Measurements from ENCODE around the gene POLR1G.
"Not testable (repeated sequence)": the region's sequence is repeated elsewhere in the genome, so short reads cannot be mapped to it uniquely, and the experiment has no call there.

Gene POLR1G

DNA sequence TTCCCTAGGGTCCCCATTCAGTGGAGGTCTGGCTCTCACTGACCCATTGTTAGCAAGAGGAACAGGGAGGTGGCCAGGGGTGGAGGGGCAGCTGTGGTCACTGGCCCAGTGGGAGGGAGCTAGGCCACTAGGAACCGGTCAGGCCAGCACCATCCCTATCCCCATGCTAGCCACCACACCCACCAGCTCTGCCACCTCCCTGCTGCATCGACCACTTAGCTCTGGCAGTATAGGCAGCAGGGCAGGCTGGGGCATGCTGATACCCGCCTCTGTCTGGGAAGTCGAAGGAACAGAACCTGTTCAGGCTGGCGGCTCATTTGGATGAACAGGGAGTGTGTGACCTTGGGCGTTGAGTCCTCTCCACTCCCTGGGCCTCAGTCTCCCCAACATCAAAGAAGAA is 6.3 kb upstream of the POLR1G start:
- DNase-seq, result no peak

GRCh38 chr19:45401815-45402214 is 4.6 kb upstream of the POLR1G start:
- no peak for DNase-seq

DNA sequence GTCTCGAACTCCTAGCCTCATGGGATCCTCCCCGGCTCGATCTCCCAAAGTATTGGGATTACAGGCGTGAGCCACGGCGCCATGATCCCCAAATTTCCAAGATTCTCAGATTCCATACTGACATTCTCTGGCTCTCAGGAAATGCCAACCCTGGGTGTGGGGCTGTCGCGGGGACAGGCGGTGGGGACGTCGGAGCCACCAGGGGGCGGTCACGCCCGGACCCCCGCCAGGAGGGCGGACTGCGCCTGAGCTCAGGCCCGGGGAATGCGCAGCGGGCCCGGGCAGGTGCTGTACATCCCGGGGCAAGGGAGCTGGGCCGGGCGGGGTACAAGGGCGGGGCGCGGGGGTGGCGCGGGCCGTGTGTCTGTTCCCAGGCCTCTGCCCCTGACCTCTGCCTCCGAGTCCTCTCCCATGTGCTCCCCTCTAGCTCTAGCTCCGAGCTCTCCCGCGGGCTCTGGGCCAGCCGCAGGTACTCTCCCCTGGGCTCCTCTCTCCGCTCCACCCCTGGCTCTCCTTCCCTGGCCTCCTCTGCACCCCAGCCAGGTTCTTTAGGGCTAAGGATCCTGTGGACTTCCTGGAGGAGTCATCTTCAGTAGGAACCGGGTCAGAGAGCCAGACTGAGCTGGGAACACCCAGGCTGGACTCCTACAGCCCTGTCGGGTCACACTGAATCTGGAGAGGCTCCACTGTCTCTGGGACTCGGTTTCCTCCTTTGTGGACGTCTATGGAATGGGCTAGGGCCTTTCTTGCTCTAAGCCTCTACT is 4.0 kb upstream of the POLR1G start:
- peak; percentile 70 for DNase-seq

DNA sequence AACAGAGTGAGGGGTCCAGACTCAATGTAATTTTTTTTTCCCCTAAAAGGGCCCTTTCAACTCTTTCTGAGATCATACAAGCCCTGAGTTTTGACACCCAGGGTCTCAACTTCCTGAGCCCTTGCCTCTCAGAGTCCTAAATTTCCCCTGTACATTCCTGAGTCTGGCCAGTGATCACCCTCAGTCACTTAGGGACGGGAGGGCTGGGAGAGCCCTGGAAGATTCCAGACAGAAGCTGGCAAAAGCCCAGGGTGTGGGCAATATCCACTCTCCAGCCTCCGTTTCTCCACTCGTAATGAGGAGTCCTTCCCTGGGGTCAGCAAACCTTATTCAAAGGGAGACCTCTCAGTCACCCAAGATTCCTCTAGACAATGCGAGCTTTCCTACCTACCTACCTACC is 3.2 kb upstream of the POLR1G start:
- no peak for DNase-seq

DNA sequence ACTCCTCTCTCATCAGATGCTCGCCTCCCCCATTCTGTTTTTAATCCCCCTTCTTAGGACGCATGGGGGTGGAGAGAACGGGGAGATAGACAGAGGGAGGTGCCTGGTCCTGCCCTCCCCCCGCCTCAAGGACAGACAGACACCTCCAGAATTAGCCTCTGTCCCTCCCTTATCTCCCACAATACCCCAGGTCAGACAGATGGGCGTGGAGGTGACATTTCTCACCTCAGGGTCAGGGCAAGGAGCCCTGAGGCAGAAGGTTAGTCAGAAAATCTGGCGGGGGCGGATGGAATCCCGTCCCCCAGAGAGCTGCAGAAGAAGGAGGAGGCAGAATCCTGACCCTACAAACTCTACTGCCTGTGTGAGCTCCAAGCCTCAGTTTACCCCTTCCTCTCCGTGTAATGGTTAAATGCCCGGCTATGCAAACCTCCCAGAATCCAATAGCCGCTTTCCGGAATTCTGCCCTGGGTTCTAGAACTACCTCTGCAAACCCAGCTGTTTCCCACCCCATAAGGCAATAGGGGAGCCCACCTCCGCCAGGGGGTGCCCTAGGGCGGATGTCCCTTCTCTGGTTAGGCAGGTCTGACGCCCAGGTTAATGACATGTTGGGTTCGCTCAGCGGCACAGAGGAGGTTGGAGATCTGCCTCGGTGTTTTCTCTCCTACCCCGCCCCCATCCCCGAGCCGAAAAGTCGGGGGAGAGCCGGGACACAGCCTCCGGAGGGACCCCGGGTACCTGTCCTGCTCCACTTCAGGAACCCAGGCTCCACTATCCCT is 2.5 kb upstream of the POLR1G start:
- DNase-seq, result peak; percentile 78

- no peak for DNase-seq
Observed at GRCh38 chr19:45404557-45405434, 1.6 kb upstream of the POLR1G start, which contains the start of gene PPP1R13L. Gene PPP1R13L (minus strand): TSS chr19:45405069. CDS start chr19:45398318, 6,751 bp downstream.

DNA sequence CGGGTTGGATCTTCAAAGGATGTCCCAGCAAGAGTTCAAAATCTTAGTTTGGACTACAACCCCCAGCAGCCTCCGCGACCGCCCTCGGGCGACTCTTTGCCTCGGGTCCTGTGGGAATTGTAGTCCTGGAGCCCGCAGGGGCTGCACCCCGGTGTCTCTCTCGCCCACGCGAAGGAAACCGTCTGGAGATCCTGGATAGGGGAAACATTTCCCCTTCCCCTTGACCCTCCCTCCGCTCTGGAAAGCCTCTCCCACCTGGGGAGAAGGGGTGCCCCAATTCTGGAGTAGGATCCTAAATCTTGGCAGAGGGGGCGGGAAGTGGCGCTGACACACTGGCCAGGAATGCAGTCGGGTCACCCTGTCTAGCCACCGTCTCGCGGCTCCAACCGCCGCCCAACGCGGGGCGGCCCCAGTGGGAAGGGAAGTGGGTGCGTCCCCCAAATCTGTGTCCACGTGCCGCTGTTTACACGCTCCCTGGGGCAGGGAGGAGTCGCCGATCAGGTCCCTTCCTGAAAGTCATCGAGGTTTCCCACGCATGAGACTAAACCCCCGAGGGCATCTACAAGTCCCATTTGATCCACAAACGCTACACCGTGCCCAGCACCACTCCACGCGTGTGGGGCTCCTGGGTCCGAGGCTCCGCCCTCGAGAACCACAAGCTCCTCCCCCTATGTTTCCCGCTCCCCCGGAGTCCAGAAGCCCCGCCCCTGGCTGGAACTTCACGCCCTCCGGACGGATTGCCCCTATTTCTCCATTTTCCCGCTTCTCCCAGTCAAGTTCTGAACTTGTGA is 814 bp upstream of the POLR1G start:
- DNase-seq, result peak; percentile 91

GRCh38 chr19:45407091-45407375 is 589 bp downstream of the POLR1G start:
- DNase-seq, result no peak

DNA sequence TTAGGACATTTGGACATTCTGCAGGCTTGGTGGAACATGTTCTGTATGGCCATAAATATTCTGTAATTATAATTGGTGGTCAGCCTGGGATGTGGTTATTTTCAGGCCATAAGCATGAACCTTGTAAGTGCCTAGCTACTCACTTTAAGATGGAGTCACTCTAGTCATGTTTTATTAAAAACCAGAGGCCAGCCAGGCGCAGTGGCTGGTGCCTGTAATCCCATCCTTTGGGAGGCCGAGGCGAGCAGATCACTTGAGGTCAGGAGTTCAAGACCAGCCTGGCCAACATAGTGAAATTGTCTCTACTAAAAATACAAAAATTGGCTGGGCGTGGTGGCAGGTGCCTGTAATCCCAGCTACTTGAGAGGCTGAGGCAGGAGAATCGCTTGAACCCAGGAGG is 1.1 kb downstream of the POLR1G start:
- not testable (repeated sequence) for DNase-seq

GRCh38 chr19:45408121-45408520 is 1.7 kb downstream of the POLR1G start:
- DNase-seq, result no peak

DNA sequence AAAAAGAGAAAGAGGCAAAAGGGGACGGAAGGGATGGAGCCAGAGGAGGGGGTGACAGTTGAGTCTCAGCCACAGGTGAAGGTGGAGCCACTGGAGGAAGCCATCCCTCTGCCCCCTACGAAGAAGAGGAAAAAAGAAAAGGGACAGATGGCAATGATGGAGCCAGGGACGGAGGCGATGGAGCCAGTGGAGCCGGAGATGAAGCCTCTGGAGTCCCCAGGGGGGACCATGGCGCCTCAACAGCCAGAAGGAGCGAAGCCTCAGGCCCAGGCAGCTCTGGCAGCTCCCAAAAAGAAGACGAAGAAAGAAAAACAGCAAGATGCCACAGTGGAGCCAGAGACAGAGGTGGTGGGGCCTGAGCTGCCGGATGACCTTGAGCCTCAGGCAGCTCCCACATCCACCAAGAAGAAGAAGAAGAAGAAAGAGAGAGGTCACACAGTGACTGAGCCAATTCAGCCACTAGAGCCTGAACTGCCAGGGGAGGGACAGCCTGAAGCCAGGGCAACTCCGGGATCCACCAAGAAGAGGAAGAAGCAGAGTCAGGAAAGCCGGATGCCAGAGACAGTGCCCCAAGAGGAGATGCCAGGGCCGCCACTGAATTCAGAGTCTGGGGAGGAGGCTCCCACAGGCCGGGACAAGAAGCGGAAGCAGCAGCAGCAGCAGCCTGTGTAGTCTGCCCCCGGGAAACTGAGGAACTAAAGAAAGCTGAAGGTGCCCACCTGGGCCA is 2.5 kb downstream of the POLR1G start:
- DNase-seq, result no peak

DNA sequence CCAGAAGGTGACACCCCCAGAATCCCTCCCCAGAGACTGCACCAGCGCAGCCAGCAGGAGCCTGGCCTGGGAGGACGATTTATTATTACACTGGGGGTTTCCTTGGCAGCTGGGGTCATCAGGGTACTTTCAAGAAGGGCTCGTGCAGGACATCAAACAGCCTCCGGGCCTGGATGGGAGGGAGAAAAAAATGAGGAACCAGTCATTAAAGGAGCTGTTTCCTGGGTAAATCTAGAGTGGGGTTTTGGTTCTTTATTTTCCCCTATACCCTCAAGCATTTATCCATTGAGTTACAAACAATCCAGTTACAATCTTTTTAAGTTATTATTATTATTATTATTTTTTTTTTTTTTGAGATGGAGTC is 3.1 kb downstream of the POLR1G start:
- DNase-seq, result no peak

DNA sequence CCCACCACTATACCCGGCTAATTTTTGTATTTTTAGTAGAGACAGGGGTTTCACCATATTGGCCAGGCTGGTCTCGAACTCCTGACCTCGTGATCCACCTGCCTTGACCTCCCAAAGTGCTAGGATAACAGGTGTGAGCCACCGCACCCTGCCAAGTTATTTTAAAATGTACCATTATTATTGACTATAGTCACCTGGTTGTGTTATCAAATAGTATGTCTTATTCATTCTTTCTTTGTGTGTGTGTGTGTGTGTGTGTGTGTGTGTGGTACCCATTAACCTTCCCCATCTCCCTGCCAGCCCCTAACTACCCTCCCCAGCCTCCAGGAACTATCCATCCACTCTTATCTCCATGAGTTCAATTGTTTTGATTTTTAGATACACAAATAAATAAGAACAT is 3.9 kb downstream of the POLR1G start:
- DNase-seq, result not testable (repeated sequence)

- no peak for DNase-seq
Observed at GRCh38 chr19:45413497-45413896, 7.1 kb downstream of the POLR1G start.

- DNase-seq, result no peak
Observed at GRCh38 chr19:45414468-45414867, 8.0 kb downstream of the POLR1G start.

- no peak for DNase-seq
Observed at GRCh38 chr19:45417151-45417550, 10.7 kb downstream of the POLR1G start.

DNA sequence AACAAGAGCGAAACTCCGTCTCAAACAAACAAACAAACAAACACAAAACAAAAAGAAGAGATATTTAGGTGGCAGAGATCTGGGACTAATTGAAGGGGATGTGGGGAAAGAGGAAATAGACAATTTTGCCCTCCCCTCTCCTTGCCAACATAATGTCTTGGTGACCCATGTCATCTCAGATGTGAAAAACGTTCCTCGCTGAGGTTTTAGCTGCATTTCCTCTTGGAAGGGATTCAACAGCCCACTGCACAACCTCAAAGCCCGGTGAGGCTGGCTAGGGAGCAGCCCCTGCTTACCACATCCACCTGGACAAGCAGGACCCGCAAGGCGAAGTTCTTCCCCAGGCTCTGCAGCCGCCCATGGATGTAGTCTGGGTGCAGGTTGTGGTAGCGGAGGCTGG is 12.4 kb downstream of the POLR1G start:
- DNase-seq, result no peak

DNA sequence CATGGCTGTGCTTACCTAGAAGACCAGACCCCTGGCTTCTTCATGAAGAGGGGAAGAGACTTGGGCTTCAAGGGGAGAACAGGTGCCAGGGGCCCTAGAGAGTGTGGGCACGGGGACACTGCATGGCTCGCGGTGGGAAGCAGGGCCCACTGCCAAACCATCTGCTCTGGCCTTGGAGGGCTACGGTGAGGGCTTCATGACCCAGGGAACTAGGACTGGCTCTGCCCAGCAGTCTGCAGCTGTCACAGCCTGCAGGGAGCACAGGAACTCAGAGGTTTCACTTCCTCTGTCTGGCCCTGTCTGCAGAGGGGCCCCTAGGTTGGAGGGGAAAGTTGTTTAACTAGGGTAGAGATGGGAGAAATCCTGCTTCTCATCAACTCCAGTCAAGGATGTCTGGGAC is 13.0 kb downstream of the POLR1G start:
- no peak for DNase-seq

DNA sequence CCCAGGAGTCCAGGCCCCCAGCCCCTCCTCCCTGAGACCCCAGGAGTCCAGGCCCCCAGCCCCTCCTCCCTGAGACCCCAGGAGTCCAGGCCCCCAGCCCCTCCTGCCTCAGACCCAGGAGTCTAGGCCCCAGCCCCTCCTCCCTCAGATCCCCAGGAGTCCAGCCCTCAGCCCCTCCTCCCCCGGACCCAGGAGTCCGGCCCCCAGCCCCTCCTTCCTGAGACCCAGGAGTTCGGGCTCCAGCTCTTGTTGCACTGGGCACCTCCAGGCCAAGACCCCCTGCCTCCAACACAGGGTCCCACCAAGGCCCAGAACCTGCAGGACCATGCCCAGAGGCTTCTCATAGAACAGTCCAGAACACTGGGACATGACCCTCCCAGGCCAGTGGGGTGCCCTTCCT is 13.5 kb downstream of the POLR1G start:
- DNase-seq, result no peak

- DNase-seq, result no peak
Observed at GRCh38 chr19:45420356-45420755, 13.9 kb downstream of the POLR1G start.

DNA sequence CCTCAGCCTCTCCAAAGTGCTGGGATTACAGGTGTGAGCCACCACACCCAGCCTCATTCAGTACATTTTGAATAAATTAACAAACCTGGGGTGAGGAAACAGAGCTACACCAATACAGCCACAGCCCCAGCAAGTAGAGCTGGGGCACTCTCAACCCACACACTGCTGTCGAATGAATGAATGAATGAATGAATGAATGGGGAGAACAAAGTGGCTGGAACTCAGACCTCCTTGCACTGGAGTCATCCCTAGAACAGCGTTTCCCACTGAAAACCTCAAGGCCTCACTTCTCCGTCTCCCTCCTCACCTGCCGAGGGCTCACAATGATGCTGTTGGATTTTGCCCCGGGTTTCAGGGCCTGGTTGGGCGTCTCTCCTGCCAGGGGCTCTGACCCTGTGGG is 14.4 kb downstream of the POLR1G start:
- no peak for DNase-seq

GRCh38 chr19:45421947-45422498 is 15.6 kb downstream of the POLR1G start:
- DNase-seq, result no peak

All from activated CD8-positive, alpha-beta memory T cell treated with anti-CD3 and anti-CD28 coated beads for 24 hours (primary cell).